ENCODE data around the gene SPATA22.
"Not testable (repeated sequence)": the region's sequence is repeated elsewhere in the genome, so short reads cannot be mapped to it uniquely, and the experiment has no call there.

SPATA22 gene

GRCh38 chr17:3469529-3469928 is 2.1 kb downstream of the SPATA22 start:
- no peak for DNase-seq

GRCh38 chr17:3466355-3466754 is 5.3 kb downstream of the SPATA22 start:
- DNase-seq: not testable (repeated sequence)

- no peak for DNase-seq
Observed at GRCh38 chr17:3448059-3448665, 23.5 kb downstream of the SPATA22 start.

- DNase-seq: peak; percentile 29
Observed at GRCh38 chr17:3447625-3448024, 24.0 kb downstream of the SPATA22 start.

- no peak for DNase-seq
Observed at GRCh38 chr17:3440451-3440850, 31.2 kb downstream of the SPATA22 start.

- DNase-seq: no peak
Observed at GRCh38 chr17:3438368-3438767, 33.3 kb downstream of the SPATA22 start.

GRCh38 chr17:3433741-3434140 is 37.9 kb downstream of the SPATA22 start, which contains the start of gene OR1E2:
OR1E2 (minus strand) TSS chr17:3433841; CDS start chr17:3433841, 0 bp downstream.
- DNase-seq: no peak

- DNase-seq: peak; percentile 17
Observed at GRCh38 chr17:3433215-3433614, 38.4 kb downstream of the SPATA22 start.

- DNase-seq: no peak
Observed at GRCh38 chr17:3418222-3418621, 53.4 kb downstream of the SPATA22 start.

GRCh38 chr17:3415610-3416009 is 56.0 kb downstream of the SPATA22 start:
- no peak for DNase-seq

GRCh38 chr17:3412216-3412615 is 59.4 kb downstream of the SPATA22 start:
- DNase-seq: not testable (repeated sequence)

- DNase-seq: no peak
Observed at GRCh38 chr17:3411070-3411469, 60.5 kb downstream of the SPATA22 start, which contains the start of gene OR3A3. OR3A3 (plus strand) TSS chr17:3411370.

- not testable (repeated sequence) for DNase-seq
Observed at GRCh38 chr17:3403856-3404255, 67.8 kb downstream of the SPATA22 start.

- DNase-seq: no peak
Observed at GRCh38 chr17:3401786-3402185, 69.8 kb downstream of the SPATA22 start.

- no peak for DNase-seq
Observed at GRCh38 chr17:3400055-3400454, 71.6 kb downstream of the SPATA22 start.

GRCh38 chr17:3398310-3398709 is 73.3 kb downstream of the SPATA22 start, which contains the start of gene OR1E1:
OR1E1 (minus strand) TSS chr17:3398410; CDS start chr17:3398410, 0 bp downstream.
- no peak for DNase-seq

- not testable (repeated sequence) for DNase-seq
Observed at GRCh38 chr17:3397801-3398200, 73.8 kb downstream of the SPATA22 start.

Measured in DMS53 (cell line).